Measurements from ENCODE around the gene ROBO2.

Gene ROBO2

DNA sequence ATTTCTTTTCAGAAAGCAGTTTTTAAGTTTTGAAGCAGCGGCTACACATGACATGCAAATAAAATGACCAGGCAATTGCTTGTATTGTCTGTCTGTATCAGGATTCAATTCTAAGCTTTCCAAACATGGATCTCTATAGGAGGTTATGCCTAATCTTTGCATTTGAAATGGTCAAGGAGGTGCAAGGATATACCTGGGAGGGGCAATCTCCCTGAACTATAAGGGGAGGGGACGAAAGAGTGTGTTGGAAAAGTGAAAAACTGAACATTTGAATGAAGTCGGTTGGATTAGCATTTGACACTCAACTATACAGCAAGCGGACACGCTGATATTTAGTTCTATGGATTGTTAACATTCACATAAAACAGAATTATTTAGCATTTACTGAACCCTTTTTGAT lies 11.7 kb downstream of the ROBO2 start:
- DNase-seq (ENCODE audit: low read depth in 2 of 2): no peak

DNA sequence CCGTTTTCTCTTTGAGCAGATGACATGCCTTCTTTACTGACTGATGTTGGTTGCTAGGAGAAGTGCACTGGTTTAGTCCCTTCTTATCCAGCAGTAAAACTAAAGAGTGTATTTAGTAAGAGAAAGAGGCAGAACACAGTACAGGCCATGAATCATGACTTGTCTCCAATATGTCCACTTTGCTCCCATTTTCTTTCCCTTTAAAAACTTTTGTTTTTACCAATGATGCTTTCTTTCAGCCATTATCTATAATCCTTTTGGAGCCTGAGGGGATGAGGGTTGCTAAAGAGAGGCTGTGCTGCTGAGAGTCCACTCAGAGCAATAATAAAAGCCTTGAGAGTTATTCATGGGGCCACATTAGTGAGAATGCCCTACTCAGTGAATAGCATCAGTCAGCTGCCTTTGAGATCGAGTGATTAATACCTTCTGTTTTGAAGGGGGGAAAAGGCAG lies 12.2 kb downstream of the ROBO2 start:
- DNase-seq (ENCODE audit: low read depth in 2 of 2): no peak

- DNase-seq (ENCODE audit: low read depth in 2 of 2): no peak
Measured at GRCh38 chr3:77052733-77053670, 13.1 kb downstream of the ROBO2 start.

DNA sequence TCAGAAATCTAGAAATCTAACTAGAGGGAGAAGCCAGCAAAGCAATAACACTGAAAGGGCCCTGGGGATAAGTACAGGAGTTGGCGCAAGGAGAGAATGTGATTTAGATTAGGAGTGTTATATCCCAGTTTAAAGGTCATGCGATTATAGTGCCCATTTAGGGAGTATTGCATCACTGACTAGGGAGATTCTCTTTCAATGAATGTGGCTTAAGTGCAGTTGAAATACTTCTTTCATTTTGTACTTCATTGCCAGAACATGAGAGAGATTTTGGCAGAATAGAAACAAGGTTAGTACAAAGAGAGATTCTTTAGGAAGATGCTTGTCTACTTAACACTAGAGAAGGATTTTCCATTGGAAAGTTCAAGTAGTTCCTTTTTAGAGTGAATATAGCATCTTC lies 13.9 kb downstream of the ROBO2 start:
- DNase-seq (ENCODE audit: low read depth in 2 of 2): no peak

GRCh38 chr3:77055841-77056341 lies 16.0 kb downstream of the ROBO2 start:
- no peak for DNase-seq (ENCODE audit: low read depth in 2 of 2)

GRCh38 chr3:77059354-77059753 lies 19.5 kb downstream of the ROBO2 start:
- no peak for DNase-seq (ENCODE audit: low read depth in 2 of 2)

DNA sequence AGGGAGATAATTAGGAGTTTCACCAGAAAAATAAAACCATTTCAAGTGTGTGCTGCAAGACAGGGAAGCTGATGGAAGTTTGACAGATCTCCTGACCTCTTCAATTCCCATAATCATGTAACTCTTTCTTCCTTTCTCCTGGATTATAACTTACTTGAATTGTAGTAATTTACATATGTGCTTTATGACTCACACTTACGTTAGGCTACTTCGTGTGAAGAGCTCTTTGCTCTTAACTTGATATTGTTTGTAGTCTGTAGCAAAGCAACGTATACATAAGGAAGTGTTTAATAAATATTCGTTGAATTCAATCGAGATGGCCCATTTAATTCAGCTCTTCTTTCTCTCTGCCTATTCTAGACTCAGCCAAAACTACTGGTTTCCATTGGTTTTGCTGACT lies 23.5 kb downstream of the ROBO2 start:
- DNase-seq (ENCODE audit: low read depth in 2 of 2): no peak

- no peak for DNase-seq (ENCODE audit: low read depth in 2 of 2)
Measured at GRCh38 chr3:77065750-77066149, 25.9 kb downstream of the ROBO2 start.

- no peak for DNase-seq (ENCODE audit: low read depth in 2 of 2)
Measured at GRCh38 chr3:77066829-77067228, 26.9 kb downstream of the ROBO2 start.

DNA sequence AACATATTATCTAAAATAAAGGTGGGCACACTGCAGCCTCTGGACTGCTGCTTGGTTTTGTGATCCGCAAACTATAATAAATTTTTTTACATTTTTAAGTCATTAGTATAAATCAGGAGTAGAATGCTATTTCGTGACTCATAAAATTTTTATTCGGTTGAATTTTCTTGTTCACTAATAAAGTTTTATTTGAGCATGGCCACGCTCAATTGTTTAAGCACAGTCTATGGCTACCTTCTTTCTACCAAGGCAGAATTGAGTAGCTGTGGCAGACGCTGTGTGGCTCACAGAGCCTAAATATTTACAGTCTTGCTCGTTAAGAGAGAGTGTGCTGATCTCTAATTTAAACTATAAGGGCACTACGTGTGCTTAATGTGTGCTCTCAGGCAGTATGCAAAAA lies 28.9 kb downstream of the ROBO2 start:
- DNase-seq (ENCODE audit: low read depth in 2 of 2): no peak

GRCh38 chr3:77071364-77071763 lies 31.5 kb downstream of the ROBO2 start:
- no peak for DNase-seq (ENCODE audit: low read depth in 2 of 2)

DNA sequence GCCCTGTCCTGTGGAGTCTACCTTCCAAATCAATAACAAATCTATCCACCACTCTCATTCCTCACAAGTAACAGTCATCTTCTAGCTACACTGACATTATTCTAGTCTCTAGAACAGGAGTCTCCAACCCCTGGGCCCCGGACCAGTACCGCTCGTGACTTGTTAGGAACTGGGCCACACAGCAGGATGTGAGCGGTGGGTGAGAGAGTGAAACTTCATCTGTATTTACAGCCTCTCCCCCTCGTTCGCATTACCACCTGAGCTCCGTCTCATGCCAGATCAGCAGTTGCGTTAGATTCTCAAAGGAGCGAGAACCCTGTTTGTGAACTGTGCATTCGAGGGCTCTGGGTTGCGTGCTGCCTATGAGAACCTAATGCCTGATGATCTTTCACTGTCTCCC lies 31.9 kb downstream of the ROBO2 start:
- DNase-seq (ENCODE audit: low read depth in 2 of 2): no peak

DNA sequence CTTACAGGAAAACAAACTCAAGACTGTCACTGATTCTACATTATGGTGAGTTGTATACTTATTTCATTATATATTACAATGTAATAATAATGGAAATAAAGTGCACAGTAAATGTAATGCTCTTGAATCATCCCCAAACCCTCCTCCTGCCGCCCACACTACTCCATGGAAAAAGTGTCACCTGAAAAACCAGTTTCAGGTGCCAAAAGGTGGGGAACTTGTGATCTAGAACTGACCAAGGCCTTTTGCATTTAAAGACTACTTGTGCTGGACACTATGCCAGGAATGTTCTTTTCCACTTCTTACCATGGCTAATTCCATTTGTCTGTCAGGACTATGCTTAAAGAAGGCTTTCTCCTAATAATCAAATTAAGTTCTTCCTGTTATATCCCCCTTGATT lies 32.3 kb downstream of the ROBO2 start:
- DNase-seq (ENCODE audit: low read depth in 2 of 2): no peak

DNA sequence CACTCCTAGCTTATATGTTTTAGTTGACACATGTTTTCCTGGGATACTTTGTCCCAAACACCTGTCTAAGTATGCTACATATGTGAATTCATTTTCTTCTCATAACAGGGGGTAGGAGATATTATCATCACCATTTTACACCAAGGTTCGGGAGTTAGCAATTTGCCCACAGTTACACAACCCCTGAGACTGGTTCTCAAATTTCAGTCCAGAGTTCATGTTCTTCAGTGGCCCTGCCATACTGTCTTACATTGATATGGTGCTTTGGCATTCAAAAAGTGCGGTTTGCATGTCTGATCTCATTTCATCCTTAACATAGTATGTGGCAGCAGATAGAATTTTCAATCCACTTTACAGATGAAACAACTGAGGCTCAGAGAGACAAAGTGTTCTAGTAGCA lies 38.4 kb downstream of the ROBO2 start:
- no peak for DNase-seq (ENCODE audit: low read depth in 2 of 2)

- no peak for DNase-seq (ENCODE audit: low read depth in 2 of 2)
Measured at GRCh38 chr3:77079988-77080610, 40.2 kb downstream of the ROBO2 start.

GRCh38 chr3:77081240-77081661 lies 41.4 kb downstream of the ROBO2 start:
- DNase-seq (ENCODE audit: low read depth in 2 of 2): no peak

DNA sequence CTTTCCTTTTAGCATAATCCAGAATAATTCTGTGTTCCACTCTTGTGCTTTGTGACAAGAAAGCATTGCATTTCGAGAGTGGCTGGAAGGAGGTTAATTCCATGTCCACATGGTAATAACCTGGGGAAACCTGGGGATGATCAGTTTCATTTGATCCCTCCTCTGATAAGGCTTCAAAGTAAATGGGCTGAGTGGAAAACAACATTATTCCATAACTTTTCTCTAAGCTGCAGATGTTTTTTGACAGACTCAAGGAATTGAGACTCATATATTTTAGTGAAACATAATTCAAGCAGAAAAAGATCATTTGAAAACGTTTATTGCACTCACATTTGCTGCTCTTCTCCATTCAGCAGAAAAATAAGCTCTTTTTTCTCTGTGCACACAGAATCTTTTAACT lies 44.6 kb downstream of the ROBO2 start:
- DNase-seq (ENCODE audit: low read depth in 2 of 2): no peak

- no peak for DNase-seq (ENCODE audit: low read depth in 2 of 2)
Measured at GRCh38 chr3:77086408-77086807, 46.5 kb downstream of the ROBO2 start.

DNA sequence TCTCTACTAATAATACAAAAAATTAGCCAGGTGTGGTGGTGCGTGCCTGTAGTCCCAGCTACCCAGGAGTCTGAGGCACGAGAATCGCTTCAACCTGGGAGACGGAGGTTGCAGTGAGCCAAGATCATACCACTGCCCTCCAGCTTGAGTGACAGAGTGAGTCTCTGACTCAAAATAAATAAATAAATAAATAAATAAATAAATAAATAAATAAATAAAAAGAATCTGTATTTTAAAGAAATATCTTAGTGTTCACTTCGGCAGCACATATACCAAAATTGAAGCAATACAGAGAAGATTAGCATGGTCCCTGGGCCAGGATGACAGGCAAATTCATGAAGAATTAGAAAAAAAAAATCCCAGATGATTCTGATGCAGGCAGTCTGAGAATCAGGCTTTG lies 51.9 kb downstream of the ROBO2 start:
- DNase-seq (ENCODE audit: low read depth in 2 of 2): no peak

DNA sequence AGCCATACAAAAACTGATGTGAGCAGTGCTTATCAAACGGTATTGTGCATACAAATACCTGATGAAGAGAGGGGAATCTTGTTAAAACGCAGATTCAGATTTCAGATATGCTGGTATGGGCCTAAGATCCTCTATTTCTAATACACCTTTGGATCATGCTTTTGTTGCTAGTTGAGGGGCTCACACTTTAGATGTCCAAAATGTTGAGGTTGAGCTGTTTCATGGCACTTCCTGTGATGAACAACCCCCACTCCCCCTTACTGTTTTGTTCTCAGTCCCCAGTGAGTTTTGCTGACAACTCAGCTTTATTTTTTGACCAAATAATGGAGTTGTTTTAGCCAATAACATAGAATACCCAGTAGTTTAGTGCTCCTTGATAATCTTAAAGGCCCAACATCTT lies 53.2 kb downstream of the ROBO2 start:
- no peak for DNase-seq (ENCODE audit: low read depth in 2 of 2)

DNA sequence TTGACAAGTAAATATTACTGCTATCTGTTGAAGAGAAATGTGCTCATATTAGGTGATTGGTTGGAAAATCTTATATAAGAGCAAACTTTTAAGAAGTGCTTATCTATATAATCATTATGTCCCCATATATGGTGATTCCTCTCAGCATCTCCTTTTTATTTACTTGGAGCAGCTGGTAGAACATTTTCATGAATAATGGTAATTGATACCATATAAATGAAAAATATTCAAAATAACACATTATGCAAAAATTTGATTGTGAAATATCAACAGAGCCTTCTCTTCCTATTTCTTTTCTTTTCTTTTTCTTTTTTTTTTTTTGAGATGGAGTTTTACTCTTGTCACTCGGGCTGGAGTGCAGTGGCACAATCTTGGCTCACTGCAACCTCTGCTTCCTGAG lies 56.2 kb downstream of the ROBO2 start:
- no peak for DNase-seq (ENCODE audit: low read depth in 2 of 2)

- DNase-seq (ENCODE audit: low read depth in 2 of 2): no peak
Measured at GRCh38 chr3:77096966-77097890, 57.3 kb downstream of the ROBO2 start.
